ENCODE measurements around the gene COLEC11. TPM values are rescaled to one million over a fixed set of nuclear protein-coding genes. Genes with fewer than 3 reads are reported as not detected.

Gene COLEC11
- total RNA-seq: 1 to 10 TPM in 2 of 4 donors, under 1 TPM in 1, not detected in 1; 0.66 to 6.7 (median 1.6) TPM

- no peak within 1 kb of the TSS for H3K27ac ChIP-seq
- H3K4me1 ChIP-seq: peaks cover 0 to 3% (median 1%) of the 10 kb centered on the region in 4 donors
Measured at GRCh38 chr2:3594493-3595281, at the start of gene COLEC11. COLEC11 (plus strand) TSS chr2:3595112; CDS start chr2:3604341, 9,229 bp downstream.

GRCh38 chr2:3545788-3546478, 49.0 kb upstream of the COLEC11 start:
- no peak overlapping the region for H3K27ac ChIP-seq
- peaks cover 14 to 100% (median 32%) of the 10 kb centered on the region in 3 donors for H3K36me3 ChIP-seq
- TF ChIP-seq POLR2A (IDR thresholded peaks at IDR 0.05): no peak
- TF ChIP-seq EP300 (IDR thresholded peaks at IDR 0.05): no peak
- no peak for TF ChIP-seq CTCF (IDR thresholded peaks at IDR 0.05)
- H3K4me3 ChIP-seq: no peak overlapping the region
- no peaks in the 10 kb centered on the region for H3K9me3 ChIP-seq
- no peak for DNase-seq (ENCODE audit: low spot score in 2 of 2)
- WGBS, 2 donors: 93 to 94% methylated on average over 10 of the region's 10 CpGs
- no peaks in the 10 kb centered on the region for H3K4me1 ChIP-seq
- H3K27me3 ChIP-seq: no peaks in the 10 kb centered on the region

More at GRCh38 chr2:3594493-3595281, at the start of gene COLEC11:
- TF ChIP-seq EP300 (IDR thresholded peaks at IDR 0.05) (no peak), CTCF (IDR thresholded peaks at IDR 0.05) (peak in 1 of 5 experiments; percentile 33), POLR2A (IDR thresholded peaks at IDR 0.05) (no peak)
- no peaks in the 10 kb centered on the region for H3K27me3 ChIP-seq
- H3K4me3 ChIP-seq: peak within 1 kb of the TSS in 1 of 4 donors; percentile 20
- no peaks in the 10 kb centered on the region for H3K9me3 ChIP-seq
- H3K36me3 ChIP-seq: no peaks in the 10 kb centered on the region
- DNase-seq (ENCODE audit: low spot score in 2 of 2): no peak
- WGBS, 2 donors: 26 to 39% methylated on average over 30 to 40 of the region's 40 CpGs

- no peaks in the 10 kb centered on the region for H3K27me3 ChIP-seq
- no peak for DNase-seq (ENCODE audit: low spot score in 2 of 2)
- H3K27ac ChIP-seq: no peak overlapping the region
- WGBS, 2 donors: 94 to 98% methylated on average over 2 of the region's 2 CpGs
- no peak for TF ChIP-seq POLR2A (IDR thresholded peaks at IDR 0.05)
- H3K36me3 ChIP-seq: peaks cover 14 to 100% (median 35%) of the 10 kb centered on the region in 3 donors
- H3K4me1 ChIP-seq: no peaks in the 10 kb centered on the region
- H3K9me3 ChIP-seq: no peaks in the 10 kb centered on the region
- no peak overlapping the region for H3K4me3 ChIP-seq
Measured at GRCh38 chr2:3547915-3548314, 47.0 kb upstream of the COLEC11 start.

GRCh38 chr2:3553946-3554345, 41.0 kb upstream of the COLEC11 start:
- DNase-seq (ENCODE audit: low spot score in 2 of 2): no peak
- H3K4me1 ChIP-seq: peaks cover 0 to 17% (median 10%) of the 10 kb centered on the region in 4 donors
- no peak overlapping the region for H3K4me3 ChIP-seq
- TF ChIP-seq POLR2A (IDR thresholded peaks at IDR 0.05) (no peak), CTCF (IDR thresholded peaks at IDR 0.05) (no peak), EP300 (IDR thresholded peaks at IDR 0.05) (no peak)
- H3K27ac ChIP-seq: no peak overlapping the region
- no peaks in the 10 kb centered on the region for H3K27me3 ChIP-seq
- WGBS, 2 donors: 89 to 92% methylated on average over 10 of the region's 10 CpGs
- H3K36me3 ChIP-seq: peaks cover 5 to 78% (median 14%) of the 10 kb centered on the region in 3 donors
- H3K9me3 ChIP-seq: no peaks in the 10 kb centered on the region

GRCh38 chr2:3557639-3558204, 37.2 kb upstream of the COLEC11 start:
- no peak for DNase-seq (ENCODE audit: low spot score in 2 of 2)
- H3K36me3 ChIP-seq: peaks cover 3 to 61% (median 6%) of the 10 kb centered on the region in 3 donors
- H3K27ac ChIP-seq: peak overlapping the region; percentile 87 to 98 (median 94)
- WGBS, 2 donors: 0% methylated on average over 20 to 36 of the region's 40 CpGs
- no peaks in the 10 kb centered on the region for H3K9me3 ChIP-seq
- TF ChIP-seq POLR2A (IDR thresholded peaks at IDR 0.05) (no peak), CTCF (IDR thresholded peaks at IDR 0.05) (no peak), EP300 (IDR thresholded peaks at IDR 0.05) (no peak)
- H3K4me3 ChIP-seq: peak overlapping the region; percentile 73 to 100 (median 92)
- peaks cover 0 to 22% (median 15%) of the 10 kb centered on the region in 4 donors for H3K4me1 ChIP-seq
- no peaks in the 10 kb centered on the region for H3K27me3 ChIP-seq
